ENCODE data around the gene CD79A.

The CD79A gene

GRCh38 chr19:41915021-41915775, 38.1 kb downstream of the CD79A start:
- H3K4me3 ChIP-seq (ENCODE audit: low read length), result no peak overlapping the region
- TF ChIP-seq CTCF (conservative IDR thresholded peaks at IDR 0.05; ENCODE audit: low read depth, low read length), result no peak
- no peak for DNase-seq (ENCODE audit: low read depth)

- DNase-seq (ENCODE audit: low read depth), result no peak
- no peak for TF ChIP-seq CTCF (conservative IDR thresholded peaks at IDR 0.05; ENCODE audit: low read depth, low read length)
- no peak overlapping the region for H3K4me3 ChIP-seq (ENCODE audit: low read length)
Measured at GRCh38 chr19:41915776-41916414, 38.8 kb downstream of the CD79A start.

GRCh38 chr19:41917676-41918075, 40.6 kb downstream of the CD79A start:
- no peak overlapping the region for H3K4me3 ChIP-seq (ENCODE audit: low read length)
- no peak for DNase-seq (ENCODE audit: low read depth)
- TF ChIP-seq CTCF (conservative IDR thresholded peaks at IDR 0.05; ENCODE audit: low read depth, low read length), result no peak

- no peak for TF ChIP-seq CTCF (conservative IDR thresholded peaks at IDR 0.05; ENCODE audit: low read depth, low read length)
- no peak overlapping the region for H3K4me3 ChIP-seq (ENCODE audit: low read length)
- DNase-seq (ENCODE audit: low read depth), result no peak
Measured at GRCh38 chr19:41918095-41918494, 41.0 kb downstream of the CD79A start.

GRCh38 chr19:41918653-41919244, 41.7 kb downstream of the CD79A start:
- no peak for TF ChIP-seq CTCF (conservative IDR thresholded peaks at IDR 0.05; ENCODE audit: low read depth, low read length)
- no peak for DNase-seq (ENCODE audit: low read depth)
- H3K4me3 ChIP-seq (ENCODE audit: low read length), result no peak overlapping the region

- no peak for DNase-seq (ENCODE audit: low read depth)
- H3K4me3 ChIP-seq (ENCODE audit: low read length), result no peak overlapping the region
- no peak for TF ChIP-seq CTCF (conservative IDR thresholded peaks at IDR 0.05; ENCODE audit: low read depth, low read length)
Measured at GRCh38 chr19:41919948-41920712, 43.1 kb downstream of the CD79A start.

Data from retinal pigment epithelial cell (primary cell).